Muscle of back (tissue), 11 donors: ENCODE measurements around the gene FYCO1. TPM values are rescaled to one million over a fixed set of nuclear protein-coding genes. Genes with fewer than 3 reads are reported as not detected.
A peak's percentile ranks its signal among the peaks of the same experiment; 100 is the strongest.

Experiments used
- DNase-seq, 3 donors: peaks; one replicate each; pipeline versions ENCODE4 v3.0.0 to v3.0.0-alpha.2; 2013
- polyA plus RNA-seq, 10 donors: library from polyadenylated mRNA; unstranded; fragments of 120-200 nt; gene quantifications; one replicate each; pipeline ENCODE4 v1.2.1, GENCODE V29; 2013; ENCODE audit not compliant: insufficient read length in 10 of 10

FYCO1 gene
- polyA plus RNA-seq, 10 donors = 23.2 to 39.4 (median 30.1) TPM

GRCh38 chr3:45921158-45922038 lies 74.2 kb downstream of the FYCO1 start:
- no peak for DNase-seq

GRCh38 chr3:45917146-45917898 lies 78.3 kb downstream of the FYCO1 start:
- DNase-seq = no peak

- DNase-seq = no peak
These were observed 79.9 kb downstream of the FYCO1 start for GRCh38 chr3:45915518-45916231.

GRCh38 chr3:45915059-45915439 lies 80.6 kb downstream of the FYCO1 start:
- no peak for DNase-seq

- DNase-seq = no peak
These were observed 81.1 kb downstream of the FYCO1 start for GRCh38 chr3:45914362-45915058.

GRCh38 chr3:45912435-45912834 lies 83.2 kb downstream of the FYCO1 start:
- DNase-seq = no peak

GRCh38 chr3:45911511-45912226 lies 84.0 kb downstream of the FYCO1 start:
- DNase-seq = no peak

GRCh38 chr3:45910892-45911291 lies 84.7 kb downstream of the FYCO1 start:
- no peak for DNase-seq

- no peak for DNase-seq
These were observed 86.1 kb downstream of the FYCO1 start for GRCh38 chr3:45909542-45909941.

- DNase-seq = no peak
These were observed 86.9 kb downstream of the FYCO1 start for GRCh38 chr3:45908761-45909160.

GRCh38 chr3:45907769-45908705 lies 87.6 kb downstream of the FYCO1 start:
- DNase-seq = peak in 1 of 3 donors; percentile 20

- no peak for DNase-seq
These were observed 88.8 kb downstream of the FYCO1 start for GRCh38 chr3:45906681-45907407.

GRCh38 chr3:45905755-45906154 lies 89.9 kb downstream of the FYCO1 start:
- no peak for DNase-seq

GRCh38 chr3:45904931-45905330 lies 90.7 kb downstream of the FYCO1 start:
- no peak for DNase-seq

- peak in 1 of 3 donors; percentile 9 for DNase-seq
These were observed 98.7 kb downstream of the FYCO1 start for GRCh38 chr3:45896956-45897355.

- no peak for DNase-seq
These were observed 99.7 kb downstream of the FYCO1 start for GRCh38 chr3:45895686-45896468.

GRCh38 chr3:45894015-45894414 lies 101.6 kb downstream of the FYCO1 start:
- DNase-seq = no peak

- DNase-seq = no peak
These were observed 103.5 kb downstream of the FYCO1 start for GRCh38 chr3:45892161-45892560.
